Upper lobe of right lung (tissue), 1 donor: ENCODE data around the gene ADGRD1. TPM values are rescaled to one million over a fixed set of nuclear protein-coding genes. Genes with fewer than 3 reads are reported as not detected.

ENCODE experiments used
- ATAC-seq: fragments of 200-7000 bp; cut with Tn5 transposase; one replicate; pipeline ENCODE4 v1.9.1; 2020; ENCODE audit warnings: mild to moderate bottlenecking, moderate library complexity
- DNase-seq: peaks from one replicate; pipeline ENCODE4 v3.0.0-alpha.2; 2020
- H3K27ac ChIP-seq: fragments of 200-600 bp; one replicate; pipeline ENCODE4 v1.8.0; 2022
- H3K27me3 ChIP-seq: fragments of 200-600 bp; one replicate; pipeline ENCODE4 v1.8.0; 2022; ENCODE audit warnings: mild to moderate bottlenecking
- H3K36me3 ChIP-seq: fragments of 200-600 bp; one replicate; pipeline ENCODE4 v1.8.0; 2022
- H3K4me1 ChIP-seq: fragments of 200-600 bp; one replicate; pipeline ENCODE4 v1.8.0; 2022
- H3K4me3 ChIP-seq: fragments of 200-600 bp; one replicate; pipeline ENCODE4 v1.8.0; 2022; ENCODE audit warnings: mild to moderate bottlenecking
- H3K9me3 ChIP-seq: fragments of 200-600 bp; one replicate; pipeline ENCODE4 v1.8.0; 2022
- intact Hi-C: fragments of 100-400 bp; cut with DNase I; formaldehyde crosslinking; loops from one replicate; pipeline ENCODE4 v1.11.0; 2022
- total RNA-seq: library from RNA; stranded (reverse); fragmentation: NEBNext Ultra II Directional; extraction: Animal tissue kit (Norgen Biotek cat#: 25700); gene quantifications from one replicate; pipeline ENCODE4 v1.2.1, GENCODE V29; 2021
- TF ChIP-seq, protein P1 (sequence below): fragments of 200-600 bp; IDR thresholded peaks from one replicate; pipeline ENCODE4 v1.8.0; 2022; ENCODE audit warnings: antibody characterized with exemption
- donor health status: DM: no; HTN: yes; CAD: no; lungs with severe emphysema.

The ADGRD1 gene
- total RNA-seq, 1 donor from 2014 or later: 113 TPM

DNA sequence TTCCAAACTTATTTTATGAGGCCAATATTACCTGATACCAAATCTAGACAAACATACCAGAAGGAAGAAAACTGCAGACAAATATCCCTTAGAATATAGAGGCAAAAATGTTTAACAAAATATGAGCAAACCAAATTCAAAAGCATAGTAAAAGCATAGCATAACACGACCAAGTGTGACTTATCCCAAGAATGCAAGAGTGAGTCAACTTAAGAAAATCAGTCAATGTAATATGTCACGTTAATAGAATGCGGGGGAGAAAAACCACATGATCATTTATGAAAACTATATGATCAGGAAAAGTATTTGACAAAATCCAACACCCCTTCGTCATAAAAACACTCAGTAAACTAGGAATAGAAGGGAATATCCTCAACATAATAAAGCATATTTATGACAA is 217.3 kb downstream of the ADGRD1 start:
- ATAC-seq (no peak), DNase-seq (no peak)
- Histone ChIP-seq H3K27ac (no peak overlapping the region), H3K27me3 (no peaks in the 10 kb centered on the region), H3K4me1 (no peaks in the 10 kb centered on the region), H3K9me3 (no peaks in the 10 kb centered on the region), H3K36me3 (no peaks in the 10 kb centered on the region), H3K4me3 (no peak overlapping the region)
- intact Hi-C loops: no loop called here
- TF ChIP-seq, protein P1, sequence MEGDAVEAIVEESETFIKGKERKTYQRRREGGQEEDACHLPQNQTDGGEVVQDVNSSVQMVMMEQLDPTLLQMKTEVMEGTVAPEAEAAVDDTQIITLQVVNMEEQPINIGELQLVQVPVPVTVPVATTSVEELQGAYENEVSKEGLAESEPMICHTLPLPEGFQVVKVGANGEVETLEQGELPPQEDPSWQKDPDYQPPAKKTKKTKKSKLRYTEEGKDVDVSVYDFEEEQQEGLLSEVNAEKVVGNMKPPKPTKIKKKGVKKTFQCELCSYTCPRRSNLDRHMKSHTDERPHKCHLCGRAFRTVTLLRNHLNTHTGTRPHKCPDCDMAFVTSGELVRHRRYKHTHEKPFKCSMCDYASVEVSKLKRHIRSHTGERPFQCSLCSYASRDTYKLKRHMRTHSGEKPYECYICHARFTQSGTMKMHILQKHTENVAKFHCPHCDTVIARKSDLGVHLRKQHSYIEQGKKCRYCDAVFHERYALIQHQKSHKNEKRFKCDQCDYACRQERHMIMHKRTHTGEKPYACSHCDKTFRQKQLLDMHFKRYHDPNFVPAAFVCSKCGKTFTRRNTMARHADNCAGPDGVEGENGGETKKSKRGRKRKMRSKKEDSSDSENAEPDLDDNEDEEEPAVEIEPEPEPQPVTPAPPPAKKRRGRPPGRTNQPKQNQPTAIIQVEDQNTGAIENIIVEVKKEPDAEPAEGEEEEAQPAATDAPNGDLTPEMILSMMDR: no peak

GRCh38 chr12:131174901-131175300 is 221.2 kb downstream of the ADGRD1 start:
- intact Hi-C loops: no loop called here
- Histone ChIP-seq H3K36me3 (no peaks in the 10 kb centered on the region), H3K4me1 (no peaks in the 10 kb centered on the region), H3K9me3 (no peaks in the 10 kb centered on the region), H3K27ac (no peak overlapping the region), H3K27me3 (no peaks in the 10 kb centered on the region), H3K4me3 (no peak overlapping the region)
- TF ChIP-seq, protein P1: no peak
- no peak for ATAC-seq
- no peak for DNase-seq

- intact Hi-C loops: no loop called here
- no peak for ATAC-seq
These were observed 222.6 kb downstream of the ADGRD1 start for GRCh38 chr12:131176266-131176665.

GRCh38 chr12:131176926-131177325 is 223.2 kb downstream of the ADGRD1 start:
- intact Hi-C loops: no loop called here
- ATAC-seq: no peak

More at GRCh38 chr12:131176266-131176665, 222.6 kb downstream of the ADGRD1 start:
- TF ChIP-seq, protein P1: no peak
- Histone ChIP-seq H3K4me3 (no peak overlapping the region), H3K27ac (no peak overlapping the region), H3K9me3 (no peaks in the 10 kb centered on the region), H3K4me1 (no peaks in the 10 kb centered on the region), H3K27me3 (no peaks in the 10 kb centered on the region), H3K36me3 (no peaks in the 10 kb centered on the region)
- DNase-seq: no peak

DNA sequence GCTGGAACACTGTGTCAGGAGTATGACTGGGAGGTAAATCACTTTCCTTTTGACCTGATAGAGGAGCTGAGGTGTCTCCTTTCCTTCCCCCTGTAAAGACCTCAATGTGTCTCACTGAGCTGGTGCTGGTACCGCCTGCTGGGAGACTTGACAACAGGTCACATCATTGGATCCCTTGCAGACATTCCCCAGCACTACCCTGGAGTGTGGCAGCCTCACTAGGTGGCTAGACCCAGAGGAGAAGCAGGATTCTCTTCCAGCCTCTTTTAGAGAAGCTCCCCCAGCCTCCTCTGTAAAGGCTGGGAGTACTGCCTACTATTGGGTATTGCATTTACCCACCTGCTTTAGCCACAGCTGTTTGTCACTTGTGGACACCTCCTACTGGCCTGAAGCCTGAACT is 223.9 kb downstream of the ADGRD1 start:
- TF ChIP-seq, protein P1: no peak
- no peak overlapping the region for H3K4me3 ChIP-seq
- intact Hi-C loops: no loop called here
- no peaks in the 10 kb centered on the region for H3K27me3 ChIP-seq
- no peaks in the 10 kb centered on the region for H3K36me3 ChIP-seq
- ATAC-seq: no peak
- no peak for DNase-seq
- H3K4me1 ChIP-seq: no peaks in the 10 kb centered on the region
- no peak overlapping the region for H3K27ac ChIP-seq
- H3K9me3 ChIP-seq: no peaks in the 10 kb centered on the region

More at GRCh38 chr12:131176926-131177325, 223.2 kb downstream of the ADGRD1 start:
- TF ChIP-seq, protein P1: no peak
- no peak overlapping the region for H3K4me3 ChIP-seq
- no peaks in the 10 kb centered on the region for H3K9me3 ChIP-seq
- H3K4me1 ChIP-seq: no peaks in the 10 kb centered on the region
- H3K36me3 ChIP-seq: no peaks in the 10 kb centered on the region
- DNase-seq: no peak
- no peaks in the 10 kb centered on the region for H3K27me3 ChIP-seq
- H3K27ac ChIP-seq: no peak overlapping the region

DNA sequence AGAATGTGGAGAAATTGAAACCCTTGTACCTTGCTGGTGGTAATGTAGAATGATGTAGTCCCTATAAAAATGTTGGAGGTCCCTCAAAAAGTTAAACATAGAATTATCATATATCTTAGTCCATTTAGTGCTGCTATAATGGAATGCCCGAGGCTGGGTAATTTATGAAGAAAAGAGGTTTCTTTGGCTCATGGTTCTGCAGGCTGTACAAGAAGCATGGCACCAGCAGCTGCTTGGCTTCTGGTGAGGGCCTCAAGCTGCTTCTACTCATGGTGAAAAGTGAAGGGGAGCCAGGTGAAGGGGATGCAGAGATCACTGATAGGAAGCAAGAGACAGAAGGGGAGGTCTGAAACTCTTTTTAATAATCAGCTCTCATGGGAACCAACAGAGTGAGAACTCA is 233.9 kb downstream of the ADGRD1 start:
- no peak for DNase-seq
- H3K4me3 ChIP-seq: no peak overlapping the region
- intact Hi-C loops: no loop called here
- no peak for ATAC-seq
- H3K27ac ChIP-seq: no peak overlapping the region
- no peaks in the 10 kb centered on the region for H3K4me1 ChIP-seq
- TF ChIP-seq, protein P1: no peak
- no peaks in the 10 kb centered on the region for H3K27me3 ChIP-seq
- no peaks in the 10 kb centered on the region for H3K9me3 ChIP-seq
- H3K36me3 ChIP-seq: no peaks in the 10 kb centered on the region
